OCI-M2 (cell line): ENCODE results near the gene TERF2IP.
A peak's percentile ranks its signal among the peaks of the same experiment; 100 is the strongest.

Experiments used
- DNase-seq: peaks from one replicate; lab custom pipeline; 2025; ENCODE audit not compliant: unreplicated experiment; lab: John Stamatoyannopoulos, UW

TERF2IP gene

GRCh38 chr16:75647492-75648264 lies at the start of gene TERF2IP, which contains the start of gene KARS1:
Gene TERF2IP (plus strand): TSS chr16:75647773. CDS start chr16:75647883, 110 bp downstream.
Gene KARS1 (minus strand): TSS chr16:75647665. CDS start chr16:75647639, 26 bp downstream.
- DNase-seq: no peak

- no peak for DNase-seq
Measured at GRCh38 chr16:75599452-75600277, 47.9 kb upstream of the TERF2IP start.

GRCh38 chr16:75603241-75603640 lies 44.3 kb upstream of the TERF2IP start:
- no peak for DNase-seq

GRCh38 chr16:75606507-75606906 lies 41.1 kb upstream of the TERF2IP start:
- no peak for DNase-seq

- DNase-seq: no peak
Measured at GRCh38 chr16:75614066-75614897, 33.3 kb upstream of the TERF2IP start.

GRCh38 chr16:75615619-75616018 lies 32.0 kb upstream of the TERF2IP start:
- DNase-seq: no peak

GRCh38 chr16:75616521-75617010 lies 31.0 kb upstream of the TERF2IP start:
- no peak for DNase-seq

- DNase-seq: no peak
Measured at GRCh38 chr16:75617121-75617520, 30.5 kb upstream of the TERF2IP start.

GRCh38 chr16:75618780-75619179 lies 28.8 kb upstream of the TERF2IP start:
- DNase-seq: no peak

- no peak for DNase-seq
Measured at GRCh38 chr16:75620326-75621169, 27.0 kb upstream of the TERF2IP start.

GRCh38 chr16:75621170-75621477 lies 26.4 kb upstream of the TERF2IP start:
- peak; percentile 62 for DNase-seq

- peak; percentile 41 for DNase-seq
Measured at GRCh38 chr16:75622761-75623605, 24.6 kb upstream of the TERF2IP start, which contains the start of gene ADAT1. Gene ADAT1 (minus strand): TSS chr16:75623281. CDS start chr16:75620799, 2,482 bp downstream.

- no peak for DNase-seq
Measured at GRCh38 chr16:75624921-75625334, 22.6 kb upstream of the TERF2IP start.

- no peak for DNase-seq
Measured at GRCh38 chr16:75626806-75627205, 20.8 kb upstream of the TERF2IP start.

GRCh38 chr16:75627851-75628250 lies 19.7 kb upstream of the TERF2IP start:
- DNase-seq: no peak

GRCh38 chr16:75628351-75628750 lies 19.2 kb upstream of the TERF2IP start:
- no peak for DNase-seq

- no peak for DNase-seq
Measured at GRCh38 chr16:75629132-75629531, 18.4 kb upstream of the TERF2IP start.

GRCh38 chr16:75630052-75630451 lies 17.5 kb upstream of the TERF2IP start:
- DNase-seq: no peak

- DNase-seq: no peak
Measured at GRCh38 chr16:75632857-75633256, 14.7 kb upstream of the TERF2IP start.
